Measurements from ENCODE around the gene ADAMTS1. TPM values are rescaled to one million over a fixed set of nuclear protein-coding genes. Genes with fewer than 3 reads are reported as not detected.
A peak's percentile ranks its signal among the peaks of the same experiment; 100 is the strongest.

Gene ADAMTS1
- total and polyA plus RNA-seq, 9 donors, result 93.7 to 532 (median 282) TPM

- Histone ChIP-seq H3K4me1 (ENCODE audit: insufficient read depth) (peaks cover 8% of the 10 kb centered on the region), H3K27ac (peak overlapping the region; percentile 96), H3K36me3 (no peaks in the 10 kb centered on the region), H3K27me3 (no peaks in the 10 kb centered on the region), H3K4me3 (peak overlapping the region; percentile 87), H3K9me3 (no peaks in the 10 kb centered on the region)
- 0% methylated on average over 77 to 96 of the region's 96 CpGs for WGBS, 3 donors
- TF ChIP-seq EP300 (IDR thresholded peaks at IDR 0.05), result no peak
- TF ChIP-seq, protein P1, sequence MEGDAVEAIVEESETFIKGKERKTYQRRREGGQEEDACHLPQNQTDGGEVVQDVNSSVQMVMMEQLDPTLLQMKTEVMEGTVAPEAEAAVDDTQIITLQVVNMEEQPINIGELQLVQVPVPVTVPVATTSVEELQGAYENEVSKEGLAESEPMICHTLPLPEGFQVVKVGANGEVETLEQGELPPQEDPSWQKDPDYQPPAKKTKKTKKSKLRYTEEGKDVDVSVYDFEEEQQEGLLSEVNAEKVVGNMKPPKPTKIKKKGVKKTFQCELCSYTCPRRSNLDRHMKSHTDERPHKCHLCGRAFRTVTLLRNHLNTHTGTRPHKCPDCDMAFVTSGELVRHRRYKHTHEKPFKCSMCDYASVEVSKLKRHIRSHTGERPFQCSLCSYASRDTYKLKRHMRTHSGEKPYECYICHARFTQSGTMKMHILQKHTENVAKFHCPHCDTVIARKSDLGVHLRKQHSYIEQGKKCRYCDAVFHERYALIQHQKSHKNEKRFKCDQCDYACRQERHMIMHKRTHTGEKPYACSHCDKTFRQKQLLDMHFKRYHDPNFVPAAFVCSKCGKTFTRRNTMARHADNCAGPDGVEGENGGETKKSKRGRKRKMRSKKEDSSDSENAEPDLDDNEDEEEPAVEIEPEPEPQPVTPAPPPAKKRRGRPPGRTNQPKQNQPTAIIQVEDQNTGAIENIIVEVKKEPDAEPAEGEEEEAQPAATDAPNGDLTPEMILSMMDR (IDR thresholded peaks at IDR 0.05), result no peak
- TF ChIP-seq POLR2A (IDR thresholded peaks at IDR 0.05), result no peak
- DNase-seq, result peak; percentile 67 to 81 (median 76)
- intact Hi-C loops (cut with DNase I), result loop anchor here (1.0 to 10.0 kb wide), 8 partner anchors 42 to 1903 kb away; no protein-coding TSS in a partner anchor
Observed at GRCh38 chr21:26844258-26845065, 747 bp downstream of the ADAMTS1 start.

DNA sequence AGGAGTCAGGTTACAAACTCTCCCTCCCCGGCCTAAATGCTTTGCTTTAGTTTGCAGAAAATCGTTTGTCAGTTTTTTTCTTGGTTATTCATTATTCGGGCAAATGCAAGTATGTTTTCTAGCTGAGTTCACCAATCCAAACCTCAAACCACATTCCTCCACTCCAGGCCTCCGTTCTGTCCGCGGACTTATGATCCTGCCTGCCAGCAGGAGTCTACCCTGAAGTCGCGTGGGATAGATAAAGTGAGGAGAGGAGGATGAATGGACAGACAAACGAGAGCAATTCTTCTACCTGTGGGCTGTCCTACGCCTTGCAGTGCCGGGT is 1.3 kb downstream of the ADAMTS1 start:
- TF ChIP-seq POLR2A (IDR thresholded peaks at IDR 0.05) (no peak), EP300 (IDR thresholded peaks at IDR 0.05) (no peak)
- TF ChIP-seq, protein P1 (IDR thresholded peaks at IDR 0.05), result no peak
- Histone ChIP-seq H3K27me3 (no peaks in the 10 kb centered on the region), H3K9me3 (no peaks in the 10 kb centered on the region), H3K27ac (peak overlapping the region; percentile 96), H3K36me3 (no peaks in the 10 kb centered on the region), H3K4me1 (ENCODE audit: insufficient read depth) (peaks cover 9% of the 10 kb centered on the region), H3K4me3 (peak overlapping the region; percentile 87)
- WGBS, 3 donors, result 0% methylated on average over 11 of the region's 11 CpGs
- no peak for DNase-seq
- intact Hi-C loops (cut with DNase I), result loop anchor here (2.0 to 10.0 kb wide), 5 partner anchors 43 to 1901 kb away; no protein-coding TSS in a partner anchor

DNA sequence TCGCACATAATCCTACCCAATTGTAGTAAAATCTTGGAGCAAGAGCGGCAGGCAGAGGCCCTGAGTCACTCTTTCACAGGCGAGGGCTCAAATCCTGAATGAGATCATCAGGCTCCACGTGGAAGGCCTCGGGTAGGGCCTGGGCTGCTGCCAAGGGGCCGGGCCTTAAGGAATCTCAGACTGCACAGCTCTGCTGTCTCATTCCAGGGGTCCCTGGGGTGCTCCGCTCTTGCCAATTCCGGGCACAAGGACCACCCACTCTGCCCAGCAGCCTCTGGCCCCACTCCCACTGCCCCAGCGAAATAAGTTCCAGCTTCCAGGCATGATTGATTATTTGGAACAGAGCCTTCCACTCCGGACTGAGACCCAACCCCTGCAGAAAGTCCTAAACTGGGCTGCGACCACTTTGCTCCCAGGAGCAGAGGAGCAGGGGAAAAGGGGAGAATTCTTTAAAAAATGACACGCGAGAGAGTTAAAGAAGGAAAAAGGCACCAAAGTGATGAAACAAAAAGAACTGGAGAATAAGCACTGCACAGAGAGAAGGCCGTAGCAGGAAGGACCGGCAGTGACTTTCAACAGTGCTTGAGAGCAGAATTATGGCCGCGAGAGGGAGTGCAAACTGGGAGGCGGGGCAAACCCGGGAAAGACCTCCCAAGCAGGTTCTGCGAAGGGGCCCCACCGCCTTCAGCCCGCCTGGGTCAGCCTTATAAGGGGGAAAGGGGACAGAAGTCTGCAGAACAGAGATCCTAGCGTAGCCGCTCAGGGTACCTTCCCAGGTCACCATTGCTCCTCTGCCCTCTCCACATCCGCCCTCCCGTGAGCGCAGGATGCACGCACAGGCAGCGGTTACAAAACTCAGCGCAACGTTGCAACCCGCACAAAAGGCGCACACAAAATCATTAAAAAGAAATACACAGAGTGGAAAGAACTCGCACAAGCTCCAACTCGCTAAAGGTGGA is 2.0 kb downstream of the ADAMTS1 start:
- H3K27me3 ChIP-seq, result no peaks in the 10 kb centered on the region
- peak; percentile 13 for TF ChIP-seq EP300 (IDR thresholded peaks at IDR 0.05)
- peak; percentile 26 for TF ChIP-seq POLR2A (IDR thresholded peaks at IDR 0.05)
- TF ChIP-seq, protein P1 (IDR thresholded peaks at IDR 0.05), result peak; percentile 19 to 43 (median 41)
- H3K9me3 ChIP-seq, result no peaks in the 10 kb centered on the region
- DNase-seq, result peak; percentile 92 to 96 (median 94)
- H3K4me1 ChIP-seq (ENCODE audit: insufficient read depth), result peaks cover 9% of the 10 kb centered on the region
- peak overlapping the region; percentile 87 for H3K4me3 ChIP-seq
- 0 to 1% (median 0%) methylated on average over 35 of the region's 35 CpGs for WGBS, 3 donors
- no peaks in the 10 kb centered on the region for H3K36me3 ChIP-seq
- intact Hi-C loops (cut with DNase I), result loop anchor here (2.0 to 10.0 kb wide), 4 partner anchors 48 to 1902 kb away; no protein-coding TSS in a partner anchor
- peak overlapping the region; percentile 96 for H3K27ac ChIP-seq

GRCh38 chr21:26842300-26842699 is 2.9 kb downstream of the ADAMTS1 start:
- Histone ChIP-seq H3K36me3 (no peaks in the 10 kb centered on the region), H3K4me1 (ENCODE audit: insufficient read depth) (peaks cover 9% of the 10 kb centered on the region), H3K27me3 (no peaks in the 10 kb centered on the region), H3K27ac (peak overlapping the region; percentile 27 to 96), H3K4me3 (peak overlapping the region; percentile 87), H3K9me3 (no peaks in the 10 kb centered on the region)
- 36 to 50% (median 38%) methylated on average over 11 of the region's 11 CpGs for WGBS, 3 donors
- peak in 3 of 5 donors; percentile 47 to 56 (median 48) for DNase-seq
- TF ChIP-seq EP300 (IDR thresholded peaks at IDR 0.05), result no peak
- TF ChIP-seq, protein P1 (IDR thresholded peaks at IDR 0.05), result no peak
- no peak for TF ChIP-seq POLR2A (IDR thresholded peaks at IDR 0.05)
- intact Hi-C loops (cut with DNase I), result loop anchor here (2.0 to 10.0 kb wide), 4 partner anchors 47 to 1903 kb away; no protein-coding TSS in a partner anchor
